ENCODE measurements around the gene THAP5. TPM values are rescaled to one million over a fixed set of nuclear protein-coding genes. Genes with fewer than 3 reads are reported as not detected.
"Not testable (repeated sequence)": the region's sequence is repeated elsewhere in the genome, so short reads cannot be mapped to it uniquely, and the experiment has no call there.

THAP5 gene
- polyA plus RNA-seq, 6 donors from 2014 or later, result 15.4 to 39.5 (median 27.4) TPM

DNA sequence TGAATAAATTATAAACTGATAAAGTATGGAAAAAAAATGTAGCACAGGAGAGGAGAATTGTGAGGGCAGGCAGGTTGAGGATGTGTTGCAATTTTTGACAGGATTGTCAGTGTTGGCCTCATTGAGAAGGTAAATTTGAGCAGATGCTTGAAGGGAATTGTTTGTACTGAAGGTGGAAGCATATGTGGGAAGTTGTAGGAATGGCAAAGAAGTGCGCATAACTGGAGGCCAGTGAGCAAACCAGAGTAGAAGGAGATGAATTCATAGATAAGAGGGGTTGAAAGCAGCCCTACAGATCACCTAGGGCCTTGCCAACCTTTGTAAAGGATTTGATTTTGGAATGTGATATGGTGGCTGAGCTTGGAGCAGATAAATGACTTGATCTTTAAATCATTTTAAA is 6.6 kb upstream of the THAP5 start:
- peak overlapping the region in 1 of 6 donors; percentile 48 for H3K27ac Mint-ChIP-seq
- H3K36me3 Mint-ChIP-seq, result peaks cover 8 to 35% of the 10 kb centered on the region in 2 donors
- no peak for ATAC-seq (ENCODE audit: low read depth in 2 of 2)
- peaks cover 0 to 12% (median 3%) of the 10 kb centered on the region in 7 donors for H3K9me3 Mint-ChIP-seq
- peaks cover 18 to 30% (median 28%) of the 10 kb centered on the region in 3 donors for H3K4me1 Mint-ChIP-seq
- no peak for DNase-seq
- no peaks in the 10 kb centered on the region for H3K27me3 Mint-ChIP-seq
- H3K4me3 Mint-ChIP-seq, result no peak overlapping the region

DNA sequence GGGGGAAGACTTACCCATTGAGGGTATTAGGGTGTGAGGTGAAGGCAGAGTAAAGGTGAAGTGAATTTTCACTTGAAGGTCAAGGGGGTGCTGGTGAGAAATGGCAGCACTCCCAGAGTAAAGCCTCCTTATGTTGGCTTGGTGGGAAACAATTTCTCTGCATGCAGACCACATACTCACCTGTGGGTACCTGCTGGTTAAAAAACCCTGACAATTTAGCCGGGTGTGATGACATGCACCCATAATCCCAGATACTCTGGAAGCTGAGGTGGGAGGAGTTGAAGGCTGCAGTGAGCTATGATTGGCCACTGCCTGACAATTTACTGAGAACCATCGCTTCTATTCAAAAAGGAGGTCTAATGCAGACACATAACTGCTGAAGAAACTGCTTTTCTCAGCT is 5.7 kb upstream of the THAP5 start:
- Mint-ChIP-seq H3K4me1 (peaks cover 26 to 36% (median 36%) of the 10 kb centered on the region in 3 donors), H3K9me3 (peaks cover 0 to 10% (median 3%) of the 10 kb centered on the region in 7 donors), H3K27me3 (no peaks in the 10 kb centered on the region), H3K27ac (no peak overlapping the region), H3K4me3 (no peak overlapping the region), H3K36me3 (peaks cover 8 to 33% of the 10 kb centered on the region in 2 donors)
- DNase-seq, result no peak
- no peak for ATAC-seq (ENCODE audit: low read depth in 2 of 2)

DNA sequence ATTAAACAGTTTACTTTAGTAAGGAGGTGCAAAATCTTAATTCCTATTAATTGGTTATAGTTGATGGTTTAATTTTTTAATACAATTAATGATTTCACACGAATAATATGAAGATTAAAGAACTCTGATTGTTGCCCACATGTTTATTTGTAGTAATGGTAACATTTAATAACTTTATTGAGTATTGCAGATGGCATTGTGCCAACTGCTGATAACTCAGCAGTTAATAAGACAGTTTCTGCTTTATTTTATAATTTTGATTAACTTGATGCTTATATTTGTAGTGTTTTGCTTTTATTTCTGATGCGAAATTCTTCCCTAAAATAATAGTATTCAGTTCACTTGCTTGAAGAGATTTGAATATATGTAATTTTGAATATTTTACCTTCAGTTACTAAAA is 3.0 kb upstream of the THAP5 start:
- ATAC-seq (ENCODE audit: low read depth in 2 of 2) (no peak), DNase-seq (no peak)
- H3K27me3 Mint-ChIP-seq, result no peaks in the 10 kb centered on the region
- H3K27ac Mint-ChIP-seq, result no peak overlapping the region
- no peak overlapping the region for H3K4me3 Mint-ChIP-seq
- H3K36me3 Mint-ChIP-seq, result peaks cover 4 to 20% of the 10 kb centered on the region in 2 donors
- H3K9me3 Mint-ChIP-seq, result no peaks in the 10 kb centered on the region
- peaks cover 32 to 49% (median 47%) of the 10 kb centered on the region in 3 donors for H3K4me1 Mint-ChIP-seq

DNA sequence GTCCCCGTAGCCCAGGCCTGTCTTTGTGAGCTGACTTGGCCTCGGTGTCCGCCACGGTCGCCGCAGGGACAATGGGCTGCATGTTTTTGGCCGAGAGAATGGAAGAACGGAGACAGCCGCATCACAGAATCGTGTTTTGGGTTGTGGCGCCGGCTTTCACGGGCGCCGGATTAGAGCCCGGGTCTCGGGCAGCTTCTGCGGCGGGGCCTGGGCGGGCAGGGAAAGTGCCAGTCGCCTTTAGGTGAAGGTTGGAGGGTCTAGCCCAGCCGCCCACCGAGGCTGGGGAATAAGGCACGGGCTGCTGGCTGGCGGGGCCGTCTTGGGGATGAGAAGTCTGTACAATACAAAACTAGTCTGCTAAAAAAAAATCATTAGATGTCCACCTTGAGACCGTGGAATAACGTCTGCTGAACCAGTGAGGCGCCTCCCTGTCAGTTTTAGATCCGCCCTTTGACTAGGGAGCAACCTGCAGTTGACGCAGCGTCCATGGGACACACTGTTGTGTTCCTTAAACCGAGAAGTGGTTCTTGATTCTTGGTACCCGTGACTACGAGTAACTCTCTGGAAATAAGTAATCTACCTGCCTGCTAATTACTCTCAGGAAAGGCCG is 745 bp upstream of the THAP5 start:
- ATAC-seq (ENCODE audit: low read depth in 2 of 2), result peak; percentile 17

DNA sequence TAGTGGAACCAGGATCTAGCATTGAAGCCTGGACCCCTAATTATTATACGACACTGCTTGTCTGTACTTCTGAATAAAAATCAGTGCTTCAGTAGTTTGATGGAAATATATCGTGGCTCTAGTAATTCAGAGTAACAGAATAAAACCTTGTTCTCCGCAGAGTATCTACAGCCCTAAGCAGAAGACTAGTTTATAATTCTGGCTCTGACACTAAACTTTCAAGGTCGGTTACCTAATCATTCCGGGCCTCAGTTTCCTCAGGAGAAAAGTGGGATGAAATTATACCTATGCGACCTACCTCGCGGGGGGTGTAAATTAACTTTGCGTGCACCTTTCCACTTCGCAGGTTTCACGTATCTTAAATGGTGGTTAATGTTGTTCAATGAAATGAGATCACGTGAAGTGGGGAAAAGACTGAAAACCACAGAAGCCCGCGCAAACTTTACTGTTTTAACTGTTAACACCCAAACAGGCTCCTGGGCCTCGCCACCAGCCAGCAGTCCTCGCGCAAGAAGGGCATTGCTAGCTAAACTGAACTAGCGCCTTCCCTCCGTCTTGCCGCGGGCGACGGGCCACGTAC is 615 bp downstream of the THAP5 start:
- no peak for DNase-seq
- peak overlapping the region; percentile 99 to 100 (median 100) for H3K27ac Mint-ChIP-seq
- H3K4me3 Mint-ChIP-seq, result peak overlapping the region; percentile 93 to 99 (median 97)
- peak in 1 of 2 donors; percentile 18 for ATAC-seq (ENCODE audit: low read depth in 2 of 2)
- no peaks in the 10 kb centered on the region for H3K9me3 Mint-ChIP-seq
- peaks cover 8 to 13% of the 10 kb centered on the region in 2 donors for H3K36me3 Mint-ChIP-seq
- H3K4me1 Mint-ChIP-seq, result peaks cover 25 to 51% (median 36%) of the 10 kb centered on the region in 3 donors
- no peaks in the 10 kb centered on the region for H3K27me3 Mint-ChIP-seq

More for the DNA sequence above, 745 bp upstream of the THAP5 start:
- H3K27me3 Mint-ChIP-seq, result no peaks in the 10 kb centered on the region
- H3K27ac Mint-ChIP-seq, result peak overlapping the region; percentile 99 to 100 (median 100)
- no peaks in the 10 kb centered on the region for H3K9me3 Mint-ChIP-seq
- DNase-seq, result peak; percentile 48
- H3K36me3 Mint-ChIP-seq, result peaks cover 8% of the 10 kb centered on the region in 2 donors
- H3K4me1 Mint-ChIP-seq, result peaks cover 27 to 54% (median 40%) of the 10 kb centered on the region in 3 donors
- H3K4me3 Mint-ChIP-seq, result peak overlapping the region; percentile 93 to 99 (median 97)

DNA sequence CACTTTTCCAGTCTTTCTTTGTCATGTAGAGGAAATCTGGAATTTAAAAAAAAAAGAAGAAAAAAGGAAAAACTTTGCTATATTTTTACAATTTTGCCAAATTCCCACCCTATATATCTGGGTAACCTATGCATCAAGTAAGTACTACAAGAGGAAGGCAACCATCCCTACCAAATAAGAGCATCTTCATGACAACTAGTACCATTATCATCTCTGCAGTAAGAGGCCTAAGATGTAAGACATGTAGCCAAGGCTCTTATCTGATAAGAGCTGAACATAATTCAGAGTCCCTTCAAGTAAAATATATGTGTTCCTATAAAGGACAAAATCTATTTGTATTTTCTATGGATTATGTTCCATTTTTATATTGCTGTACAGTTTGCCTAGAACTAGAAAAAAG is 3.5 kb downstream of the THAP5 start:
- Mint-ChIP-seq H3K4me1 (peaks cover 24 to 36% (median 35%) of the 10 kb centered on the region in 3 donors), H3K36me3 (peaks cover 11 to 16% of the 10 kb centered on the region in 2 donors), H3K9me3 (peaks cover 0 to 2% (median 0%) of the 10 kb centered on the region in 7 donors), H3K27me3 (no peaks in the 10 kb centered on the region), H3K27ac (peak overlapping the region in 3 of 6 donors; percentile 7 to 85 (median 62)), H3K4me3 (peak overlapping the region in 1 of 8 donors; percentile 50)
- DNase-seq (no peak), ATAC-seq (ENCODE audit: low read depth in 2 of 2) (no peak)

DNA sequence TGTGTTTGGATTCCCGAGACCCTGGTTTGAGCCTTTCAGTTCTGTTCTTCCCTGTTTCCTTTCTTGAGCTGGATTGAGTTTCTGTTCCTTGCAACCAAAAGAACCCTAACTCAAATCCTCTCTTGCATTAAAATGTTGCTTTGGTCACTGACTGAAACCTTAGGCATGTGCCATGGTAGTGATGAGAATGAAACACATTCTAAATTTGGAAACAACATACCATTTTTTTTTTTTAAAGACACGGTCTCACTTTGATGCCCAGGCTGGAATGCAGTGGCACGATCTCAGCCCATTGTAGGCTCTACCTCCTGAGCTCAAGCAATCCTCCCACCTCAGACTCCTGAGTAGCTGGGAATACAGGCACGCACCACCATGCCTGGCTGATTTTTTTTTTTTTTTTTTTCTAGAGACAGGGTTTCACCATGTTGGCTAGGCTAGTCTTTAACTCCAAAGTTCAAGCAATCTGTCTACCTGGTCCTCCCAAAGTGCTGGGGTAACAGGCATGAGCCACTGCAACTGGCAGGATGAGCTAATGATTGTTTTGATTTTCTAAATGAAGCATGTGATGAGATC is 8.4 kb downstream of the THAP5 start:
- Mint-ChIP-seq H3K27me3 (no peaks in the 10 kb centered on the region), H3K9me3 (peaks cover 7 to 25% (median 15%) of the 10 kb centered on the region in 7 donors), H3K27ac (peak overlapping the region in 2 of 6 donors; percentile 56 to 73), H3K36me3 (peaks cover 29 to 40% of the 10 kb centered on the region in 2 donors), H3K4me3 (no peak overlapping the region), H3K4me1 (peaks cover 22 to 38% (median 33%) of the 10 kb centered on the region in 3 donors)
- no peak for DNase-seq
- no peak for ATAC-seq (ENCODE audit: low read depth in 2 of 2)

DNA sequence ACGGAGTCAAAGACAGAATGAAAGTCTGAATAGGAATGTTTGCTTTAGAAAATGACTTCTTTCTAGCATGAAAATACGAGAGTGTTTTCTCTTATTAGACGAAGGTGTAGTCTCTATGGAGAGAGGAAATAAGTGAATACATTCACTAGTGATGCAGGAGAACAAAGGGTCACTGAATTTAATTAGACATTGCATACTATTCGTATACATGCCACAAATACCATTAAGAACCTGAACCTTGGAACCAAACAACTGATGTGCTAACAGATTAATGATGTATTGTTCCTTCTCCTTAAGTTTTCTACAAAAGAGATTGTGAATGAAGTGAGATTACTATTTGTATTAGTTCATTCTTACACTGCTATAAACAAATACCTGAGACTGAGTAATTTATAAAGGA is 10.3 kb downstream of the THAP5 start:
- Mint-ChIP-seq H3K4me3 (peak overlapping the region in 1 of 8 donors; percentile 20), H3K9me3 (peaks cover 7 to 30% (median 20%) of the 10 kb centered on the region in 7 donors), H3K27me3 (no peaks in the 10 kb centered on the region), H3K36me3 (peaks cover 24 to 32% of the 10 kb centered on the region in 2 donors), H3K27ac (peak overlapping the region in 4 of 6 donors; percentile 8 to 57 (median 42)), H3K4me1 (peaks cover 28 to 50% (median 45%) of the 10 kb centered on the region in 3 donors)
- no peak for DNase-seq
- ATAC-seq (ENCODE audit: low read depth in 2 of 2), result no peak

DNA sequence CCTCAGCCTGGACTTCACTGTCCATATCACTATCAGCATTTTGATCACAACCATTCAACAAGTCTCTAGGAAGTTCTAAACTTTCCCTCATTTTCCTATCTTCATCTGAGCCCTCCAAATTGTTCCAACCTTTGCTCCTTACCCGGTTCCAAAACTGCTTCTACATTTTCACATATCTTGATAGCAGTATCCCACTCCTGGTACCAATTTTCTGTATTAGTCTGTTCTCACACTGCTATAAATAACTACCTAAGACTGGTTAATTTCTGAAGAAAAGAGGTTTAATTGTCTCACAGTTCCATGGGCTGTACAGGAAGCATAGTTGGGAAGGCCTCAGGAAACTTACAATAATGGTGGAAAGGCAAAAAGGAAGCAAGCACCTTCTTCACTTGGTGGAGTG is 11.9 kb downstream of the THAP5 start:
- DNase-seq (no peak), ATAC-seq (ENCODE audit: low read depth in 2 of 2) (no peak)
- peaks cover 19 to 32% of the 10 kb centered on the region in 2 donors for H3K36me3 Mint-ChIP-seq
- H3K9me3 Mint-ChIP-seq, result peaks cover 7 to 30% (median 20%) of the 10 kb centered on the region in 7 donors
- H3K27me3 Mint-ChIP-seq, result no peaks in the 10 kb centered on the region
- peak overlapping the region in 3 of 6 donors; percentile 36 to 49 (median 49) for H3K27ac Mint-ChIP-seq
- peaks cover 36 to 66% (median 57%) of the 10 kb centered on the region in 3 donors for H3K4me1 Mint-ChIP-seq
- peak overlapping the region in 3 of 8 donors; percentile 29 to 78 (median 34) for H3K4me3 Mint-ChIP-seq

DNA sequence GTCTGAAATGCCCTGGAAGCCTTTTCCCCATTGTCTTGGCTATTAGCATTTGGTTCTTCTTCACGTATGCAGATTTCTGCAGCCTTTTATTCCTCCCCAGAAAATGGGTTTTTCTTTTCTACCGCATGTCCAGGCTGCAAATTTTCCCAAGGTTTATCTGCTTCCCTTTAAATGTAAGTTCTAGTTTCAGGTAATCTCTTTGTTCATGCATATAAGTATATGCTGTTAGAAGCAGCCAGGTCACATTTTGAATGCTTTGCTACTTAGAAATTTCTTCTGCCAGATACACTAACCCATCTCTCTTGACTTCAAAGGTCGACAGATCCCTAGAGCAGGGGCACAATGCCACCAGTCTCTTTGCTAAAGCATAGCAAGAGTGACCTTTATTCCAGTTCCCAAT is 12.3 kb downstream of the THAP5 start:
- DNase-seq (no peak), ATAC-seq (ENCODE audit: low read depth in 2 of 2) (no peak)
- no peaks in the 10 kb centered on the region for H3K27me3 Mint-ChIP-seq
- peak overlapping the region in 4 of 8 donors; percentile 25 to 78 (median 32) for H3K4me3 Mint-ChIP-seq
- H3K36me3 Mint-ChIP-seq, result peaks cover 19 to 32% of the 10 kb centered on the region in 2 donors
- peaks cover 39 to 70% (median 58%) of the 10 kb centered on the region in 3 donors for H3K4me1 Mint-ChIP-seq
- H3K27ac Mint-ChIP-seq, result peak overlapping the region in 1 of 6 donors; percentile 36
- H3K9me3 Mint-ChIP-seq, result peaks cover 7 to 30% (median 20%) of the 10 kb centered on the region in 7 donors

DNA sequence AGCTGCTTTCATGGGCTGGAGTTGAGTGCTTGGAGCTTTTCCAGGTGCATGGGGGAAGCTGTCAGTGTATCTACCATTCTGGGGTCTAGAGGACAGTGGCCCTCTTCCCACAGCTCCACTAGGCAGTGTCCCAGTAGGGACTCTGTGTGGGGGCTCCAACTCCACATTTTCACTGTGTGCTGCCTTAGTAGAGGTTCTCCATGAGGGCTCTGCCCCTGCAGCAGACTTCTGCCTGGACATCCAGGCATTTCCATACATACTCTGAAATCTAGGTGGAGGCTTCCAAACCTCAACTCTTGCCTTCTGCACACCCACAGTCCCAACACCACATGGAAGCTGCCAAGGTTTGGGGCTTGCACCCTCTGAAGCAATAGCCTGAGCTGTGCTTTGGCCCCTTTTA is 12.8 kb downstream of the THAP5 start:
- H3K4me3 Mint-ChIP-seq; H3K27ac Mint-ChIP-seq; DNase-seq; H3K27me3 Mint-ChIP-seq; ATAC-seq (ENCODE audit: low read depth in 2 of 2): not testable (repeated sequence)
- Mint-ChIP-seq H3K36me3 (peaks cover 19 to 30% of the 10 kb centered on the region in 2 donors), H3K9me3 (peaks cover 7 to 30% (median 20%) of the 10 kb centered on the region in 7 donors), H3K4me1 (peaks cover 44 to 74% (median 62%) of the 10 kb centered on the region in 3 donors)

DNA sequence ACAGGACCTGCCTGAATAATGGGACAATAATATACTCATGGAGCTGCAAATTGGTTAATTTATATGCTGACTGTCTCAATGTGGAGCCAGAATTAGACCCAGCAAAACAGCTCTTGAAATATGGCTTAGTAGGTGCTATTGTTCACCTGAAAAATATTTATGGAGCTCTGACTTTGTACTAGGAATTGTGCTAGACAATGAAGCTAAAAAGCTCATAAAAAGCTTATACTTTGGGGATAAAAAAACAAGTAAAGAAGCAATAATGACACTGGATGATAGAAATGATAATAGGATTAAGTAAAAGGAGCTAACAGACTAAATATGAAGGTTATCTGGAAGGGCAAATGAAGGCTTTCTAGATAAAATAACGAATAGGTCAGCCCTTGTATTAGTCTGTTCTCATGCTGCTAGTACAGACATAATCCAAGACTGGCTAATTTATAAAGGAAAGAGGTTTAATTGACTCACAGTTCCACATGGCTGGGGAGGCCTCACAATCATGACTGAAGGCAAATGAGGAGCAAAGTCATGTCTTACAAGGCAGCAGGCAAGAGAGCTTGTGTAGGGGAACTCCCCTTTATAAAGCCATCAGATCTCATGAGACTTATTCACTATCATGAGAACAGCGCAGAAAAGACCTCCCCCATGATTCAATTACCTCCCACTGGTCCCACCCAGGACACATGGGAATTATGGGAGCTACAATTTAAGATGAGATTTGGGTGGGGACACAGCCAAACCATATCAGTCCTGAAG is 21.2 kb downstream of the THAP5 start:
- not testable (repeated sequence) for H3K27me3 Mint-ChIP-seq; H3K4me3 Mint-ChIP-seq; DNase-seq; ATAC-seq (ENCODE audit: low read depth in 2 of 2)
- Mint-ChIP-seq H3K27ac (peak overlapping the region in 1 of 6 donors; percentile 72), H3K36me3 (peaks cover 4 to 17% of the 10 kb centered on the region in 2 donors), H3K9me3 (peaks cover 1 to 13% (median 9%) of the 10 kb centered on the region in 7 donors), H3K4me1 (peaks cover 16 to 28% (median 22%) of the 10 kb centered on the region in 3 donors)

DNA sequence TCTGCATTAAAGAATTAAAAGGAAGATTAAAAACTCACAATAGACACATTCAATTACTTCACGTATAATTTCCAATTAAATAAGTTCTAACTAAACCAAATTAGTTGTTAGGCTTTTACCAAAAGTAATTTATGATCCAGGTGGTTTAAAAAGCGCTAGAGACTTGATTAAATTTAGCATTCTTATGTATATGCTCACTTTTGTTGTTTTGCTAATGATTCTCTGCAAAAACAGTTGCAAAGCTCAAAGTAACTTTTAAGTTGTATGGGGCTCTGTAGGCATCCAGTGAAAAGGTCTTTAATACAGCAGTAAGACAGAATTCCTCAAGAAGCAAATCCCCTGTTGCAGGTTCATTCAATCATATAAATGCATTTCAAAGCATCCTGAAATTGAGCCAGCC is 28.0 kb downstream of the THAP5 start:
- no peaks in the 10 kb centered on the region for H3K36me3 Mint-ChIP-seq
- ATAC-seq (ENCODE audit: low read depth in 2 of 2), result no peak
- no peak overlapping the region for H3K27ac Mint-ChIP-seq

More for the DNA sequence above, 28.0 kb downstream of the THAP5 start:
- H3K9me3 Mint-ChIP-seq, result no peaks in the 10 kb centered on the region
- H3K27me3 Mint-ChIP-seq, result no peaks in the 10 kb centered on the region
- peaks cover 5 to 9% (median 6%) of the 10 kb centered on the region in 3 donors for H3K4me1 Mint-ChIP-seq
- H3K4me3 Mint-ChIP-seq, result no peak overlapping the region
- DNase-seq, result no peak
